ENCODE results near the gene KIF3A.

The KIF3A gene

GRCh38 chr5:132679717-132680380 is 57.5 kb downstream of the KIF3A start:
- no peak for DNase-seq (ENCODE audit: low read depth in 2 of 2, low spot score in 1 of 2)

DNA sequence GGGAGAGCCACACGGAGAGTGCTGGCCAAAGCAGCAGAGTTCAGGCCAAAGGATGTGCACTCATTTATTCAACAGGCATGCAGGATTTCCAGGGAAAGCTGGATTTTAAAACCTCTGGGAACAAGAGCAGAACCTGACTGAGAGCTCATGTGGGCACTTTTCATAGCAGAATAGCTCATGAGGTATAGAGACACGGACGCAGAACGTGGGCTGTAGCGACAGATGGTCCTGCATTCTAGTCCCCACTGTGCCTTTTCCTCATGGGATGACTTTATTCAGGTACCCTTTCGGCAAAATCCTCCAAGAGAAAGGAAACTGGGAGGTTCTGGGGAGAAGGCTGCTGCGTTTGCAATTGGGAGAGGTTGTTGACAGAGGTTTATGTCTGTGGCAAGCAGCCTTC is 58.2 kb downstream of the KIF3A start:
- DNase-seq (ENCODE audit: low read depth in 2 of 2, low spot score in 1 of 2): no peak

- no peak for DNase-seq (ENCODE audit: low read depth in 2 of 2, low spot score in 1 of 2)
Observed at GRCh38 chr5:132678735-132679134, 58.6 kb downstream of the KIF3A start.

DNA sequence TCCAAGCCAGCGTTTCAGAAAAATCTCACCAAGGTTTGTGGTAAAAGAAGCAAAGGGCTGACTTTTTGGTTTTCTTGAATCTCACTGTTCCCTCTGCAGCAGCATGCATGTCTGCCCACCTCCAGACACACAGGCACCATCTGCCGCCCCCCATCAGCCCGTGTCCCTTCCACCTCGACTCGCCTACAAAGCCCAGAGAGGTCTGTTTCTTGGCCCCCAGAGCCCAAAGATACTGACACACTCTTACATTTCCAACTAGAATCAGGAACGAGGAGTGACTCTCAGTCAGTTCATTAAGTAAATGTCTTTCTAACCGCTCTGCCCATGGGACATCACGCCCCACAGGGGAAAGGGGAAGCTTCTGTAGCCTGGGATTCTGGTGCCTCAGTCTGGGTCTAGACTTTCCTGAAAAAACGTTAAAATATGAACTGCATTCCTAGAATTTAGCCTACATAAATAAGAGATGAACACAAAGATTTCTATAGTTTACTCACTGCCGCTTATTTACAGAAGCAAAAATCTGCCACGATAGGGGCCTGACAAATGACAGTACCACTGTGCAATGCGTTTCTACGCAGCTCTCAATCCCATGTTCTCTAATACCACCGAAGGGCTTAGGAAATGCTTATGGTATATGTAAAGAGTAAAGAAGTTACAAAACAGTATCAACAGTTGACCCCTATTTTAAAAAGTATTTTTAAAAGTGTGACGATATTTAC is 59.5 kb downstream of the KIF3A start:
- no peak for DNase-seq (ENCODE audit: low read depth in 2 of 2, low spot score in 1 of 2)

GRCh38 chr5:132677191-132677590 is 60.2 kb downstream of the KIF3A start:
- no peak for DNase-seq (ENCODE audit: low read depth in 2 of 2, low spot score in 1 of 2)

- DNase-seq (ENCODE audit: low read depth in 2 of 2, low spot score in 1 of 2): no peak
Observed at GRCh38 chr5:132675936-132676689, 61.2 kb downstream of the KIF3A start.

DNA sequence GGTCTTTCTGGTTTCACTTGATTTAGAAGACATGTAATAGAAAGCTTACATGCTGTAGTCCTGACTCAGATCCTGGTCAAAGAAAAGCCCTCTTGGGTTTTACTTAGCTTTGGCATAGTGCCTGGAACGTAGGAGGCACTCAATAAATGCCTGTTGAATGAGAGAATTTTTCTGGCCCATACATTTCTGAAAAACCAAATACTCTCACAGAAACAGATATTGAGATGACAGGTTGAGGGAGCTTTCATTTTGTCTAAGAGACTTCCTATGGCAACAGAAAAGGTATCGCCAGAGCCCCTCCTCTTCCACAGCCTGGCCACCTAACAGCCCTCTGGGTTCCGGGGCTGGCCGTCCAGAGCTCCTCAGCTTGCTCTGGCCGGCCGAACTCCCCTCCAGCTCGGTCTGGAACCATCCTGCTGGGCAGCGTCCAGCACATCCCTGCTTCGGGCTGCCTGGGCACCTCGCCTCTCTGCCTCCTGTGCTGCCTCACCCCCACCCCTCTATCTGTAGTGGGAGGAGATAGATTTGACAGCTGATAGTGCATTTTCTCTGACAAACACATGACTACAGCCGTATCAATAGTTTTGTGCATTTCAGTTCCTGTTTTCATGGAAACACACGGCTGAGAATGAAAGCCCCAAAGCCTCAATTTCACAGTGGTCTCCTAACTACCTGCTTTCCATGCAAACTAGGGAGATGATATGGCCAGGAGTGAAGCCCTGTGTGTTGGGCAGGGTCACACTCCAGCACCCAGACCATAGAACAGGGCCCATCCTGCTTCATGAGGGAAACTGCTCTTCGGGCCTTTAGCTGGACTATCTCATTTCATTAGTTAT is 62.5 kb downstream of the KIF3A start:
- DNase-seq (ENCODE audit: low read depth in 2 of 2, low spot score in 1 of 2): no peak

- DNase-seq (ENCODE audit: low read depth in 2 of 2, low spot score in 1 of 2): no peak
Observed at GRCh38 chr5:132673939-132674630, 63.3 kb downstream of the KIF3A start, which contains the start of gene IL4. Gene IL4, plus strand, starts transcription at chr5:132673989. Its CDS starts 62 bp downstream, at chr5:132674051.

DNA sequence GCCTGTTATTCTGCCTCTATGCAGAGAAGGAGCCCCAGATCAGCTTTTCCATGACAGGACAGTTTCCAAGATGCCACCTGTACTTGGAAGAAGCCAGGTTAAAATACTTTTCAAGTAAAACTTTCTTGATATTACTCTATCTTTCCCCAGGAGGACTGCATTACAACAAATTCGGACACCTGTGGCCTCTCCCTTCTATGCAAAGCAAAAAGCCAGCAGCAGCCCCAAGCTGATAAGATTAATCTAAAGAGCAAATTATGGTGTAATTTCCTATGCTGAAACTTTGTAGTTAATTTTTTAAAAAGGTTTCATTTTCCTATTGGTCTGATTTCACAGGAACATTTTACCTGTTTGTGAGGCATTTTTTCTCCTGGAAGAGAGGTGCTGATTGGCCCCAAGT is 63.9 kb downstream of the KIF3A start:
- DNase-seq (ENCODE audit: low read depth in 2 of 2, low spot score in 1 of 2): no peak

- DNase-seq (ENCODE audit: low read depth in 2 of 2, low spot score in 1 of 2): no peak
Observed at GRCh38 chr5:132671000-132671399, 66.3 kb downstream of the KIF3A start.

- no peak for DNase-seq (ENCODE audit: low read depth in 2 of 2, low spot score in 1 of 2)
Observed at GRCh38 chr5:132669966-132670882, 67.1 kb downstream of the KIF3A start.

DNA sequence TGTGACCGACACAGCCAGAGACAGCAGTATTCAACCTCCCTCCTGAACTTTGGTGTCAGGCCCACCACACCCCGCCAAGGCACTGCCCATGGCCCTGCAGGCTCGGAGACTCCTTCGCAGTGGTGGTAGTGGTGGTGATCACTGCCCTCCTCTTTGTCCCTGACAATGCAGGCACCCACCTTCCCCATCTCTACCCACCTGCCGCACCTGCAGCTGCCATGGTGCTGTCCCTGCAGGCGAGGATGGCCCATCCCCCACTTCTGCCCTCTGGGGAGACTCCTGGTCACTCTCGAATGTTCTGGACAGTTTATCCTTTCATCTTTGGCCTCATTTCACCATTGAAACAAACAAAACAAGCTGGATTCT is 67.9 kb downstream of the KIF3A start:
- no peak for DNase-seq (ENCODE audit: low read depth in 2 of 2, low spot score in 1 of 2)

- DNase-seq (ENCODE audit: low read depth in 2 of 2, low spot score in 1 of 2): no peak
Observed at GRCh38 chr5:132668706-132669454, 68.5 kb downstream of the KIF3A start.

DNA sequence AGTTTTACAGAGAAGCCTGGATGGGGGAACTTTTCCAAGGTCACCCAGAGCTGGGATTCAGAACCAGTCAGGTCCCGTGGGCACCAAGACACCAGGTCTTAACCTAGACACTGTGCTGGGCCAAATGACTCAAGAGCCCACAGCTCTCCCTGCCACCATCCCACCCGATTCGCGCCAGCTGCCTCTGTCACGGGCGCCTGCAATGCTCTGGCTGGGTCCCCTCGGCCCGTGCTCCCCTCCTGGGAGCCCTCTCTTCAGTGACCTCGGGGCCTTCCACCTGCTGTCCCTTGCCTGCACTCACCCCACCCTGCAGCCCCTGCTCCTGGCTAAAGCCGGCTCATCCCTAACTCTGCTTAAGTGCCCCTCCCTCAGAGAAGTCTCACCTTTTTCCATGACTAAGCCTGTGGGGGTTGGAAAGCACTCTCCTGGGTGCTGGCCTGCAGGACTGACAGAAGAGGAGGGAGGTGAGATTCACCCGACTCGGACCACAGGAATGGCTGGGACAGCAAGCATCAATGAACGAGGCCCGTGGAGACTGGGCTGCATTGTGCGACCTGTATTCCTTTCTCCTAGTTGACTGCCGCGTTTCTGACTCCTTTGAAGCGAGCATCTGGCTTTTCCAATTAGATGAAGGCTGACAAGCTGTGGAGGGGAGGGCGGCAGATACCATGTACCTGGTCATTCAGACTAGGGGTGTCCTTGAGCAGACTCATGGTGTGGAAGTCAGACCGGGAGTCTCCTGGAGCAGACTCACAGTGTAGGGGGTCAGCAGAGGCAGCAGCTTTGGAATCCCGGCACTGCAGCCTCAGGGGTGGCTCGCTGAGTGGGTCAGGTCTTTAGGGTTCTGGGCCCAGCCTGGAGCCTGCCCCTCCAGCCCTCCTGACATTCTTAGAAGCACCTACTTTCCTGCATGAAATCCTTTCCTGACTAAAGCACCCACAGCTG is 69.3 kb downstream of the KIF3A start:
- DNase-seq (ENCODE audit: low read depth in 2 of 2, low spot score in 1 of 2): no peak

GRCh38 chr5:132667309-132667708 is 70.0 kb downstream of the KIF3A start:
- DNase-seq (ENCODE audit: low read depth in 2 of 2, low spot score in 1 of 2): no peak

DNA sequence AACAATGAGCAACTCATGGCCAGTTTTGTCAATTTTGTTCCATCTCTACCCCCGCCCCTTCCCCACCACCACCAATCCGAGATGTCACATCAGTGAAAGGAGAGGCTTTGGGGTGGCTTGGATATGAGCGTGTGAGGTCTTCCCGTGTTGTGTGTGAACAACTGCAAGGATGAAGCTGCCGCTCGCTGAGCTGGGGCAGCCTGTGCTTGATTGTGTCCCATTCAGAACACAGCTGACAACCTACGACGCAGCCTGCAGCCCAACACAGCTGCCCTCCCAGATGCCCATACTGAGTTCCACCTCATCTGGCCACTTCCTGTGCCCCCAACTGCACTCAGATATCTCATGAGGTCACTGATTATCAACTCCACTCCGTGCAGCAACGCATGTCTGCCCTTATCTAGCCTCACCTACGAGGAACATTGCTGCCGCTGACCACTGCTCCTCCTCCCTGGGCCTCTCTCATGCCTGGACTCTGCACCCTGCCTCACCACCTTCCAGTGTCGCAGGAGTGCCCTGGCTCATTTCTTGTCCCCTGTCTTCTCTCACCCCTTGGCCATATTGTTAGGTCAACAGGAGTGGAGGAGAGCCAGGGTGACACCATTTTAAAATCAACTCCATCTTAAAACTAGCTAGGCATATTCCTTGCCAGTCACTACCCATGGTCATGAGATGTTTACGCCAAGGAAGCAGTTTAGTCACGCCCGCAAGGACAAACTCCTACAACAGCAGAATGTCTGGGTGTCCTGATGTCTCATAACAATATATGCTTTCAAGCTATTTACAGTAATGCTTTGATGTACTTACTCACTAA is 70.8 kb downstream of the KIF3A start:
- DNase-seq (ENCODE audit: low read depth in 2 of 2, low spot score in 1 of 2): no peak

DNA sequence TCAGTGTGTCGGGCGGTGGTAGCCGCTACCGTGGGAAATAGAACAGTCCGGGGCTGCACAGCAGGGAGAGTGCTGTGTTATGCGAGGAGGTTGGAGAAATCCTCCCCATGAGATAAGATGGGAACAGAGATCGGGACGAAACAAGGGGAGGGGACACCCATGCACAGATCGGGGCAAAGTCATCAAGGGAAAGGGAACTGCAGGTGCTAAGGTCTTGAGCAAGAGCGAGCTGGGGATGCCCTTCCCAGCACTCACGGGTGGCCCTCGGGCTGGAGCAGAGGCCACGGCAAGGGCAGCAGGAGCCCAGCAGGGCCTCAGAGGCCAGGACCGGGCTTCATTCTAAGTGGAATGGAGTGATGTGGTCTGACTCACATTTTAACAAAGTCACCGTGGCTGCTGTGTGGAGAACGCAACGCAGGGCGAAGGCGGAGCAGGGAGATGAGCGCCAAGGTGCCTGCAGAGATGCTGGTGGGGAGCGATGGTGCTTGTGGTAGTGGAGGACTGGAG is 71.7 kb downstream of the KIF3A start:
- DNase-seq (ENCODE audit: low read depth in 2 of 2, low spot score in 1 of 2): no peak

All from stimulated activated CD8-positive, alpha-beta memory T cell treated with anti-CD3 and anti-CD28 coated beads, Interleukin-4, amount 100 ng/mL, for 4 hours (primary cell).